ENCODE data around the gene BRMS1.

DNA sequence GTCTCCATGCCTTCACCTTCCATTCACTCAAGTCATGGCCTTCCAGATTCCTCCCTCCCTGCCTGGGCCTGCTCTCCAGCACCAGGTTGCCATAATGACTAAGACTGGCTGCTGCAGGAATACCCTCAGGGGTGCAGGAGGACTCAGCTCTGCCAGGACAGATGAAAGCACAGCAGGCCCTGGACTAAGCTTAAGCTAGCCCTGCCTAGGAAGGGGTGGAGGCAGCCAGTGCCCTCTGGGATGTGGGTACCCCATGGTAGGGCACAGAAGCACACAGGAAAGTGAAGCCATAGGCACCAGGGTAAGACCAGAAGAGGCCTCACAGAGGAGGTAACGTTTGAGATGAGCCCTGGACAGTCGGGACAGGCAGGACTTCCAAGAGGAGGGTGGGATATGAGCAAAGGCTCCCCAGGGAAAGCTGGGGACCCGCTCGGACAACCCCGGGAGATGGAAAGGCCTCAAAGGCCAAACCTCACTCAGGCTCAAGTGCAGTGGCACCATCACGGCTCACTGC, 5.7 kb downstream of the BRMS1 start:
- TF ChIP-seq EZH2phosphoT487 (IDR thresholded peaks at IDR 0.05; ENCODE audit: insufficient read depth, low read depth) (no peak), EZH2 (IDR thresholded peaks at IDR 0.05; ENCODE audit: insufficient read depth, poor library complexity, severe bottlenecking) (no peak)
